ACC112 (cell line): ENCODE measurements around the gene SNX9.

Experiments
- H2AFZ ChIP-seq: fragments of 200-600 bp; sonication (generic); one replicate; pipeline ENCODE4 v1.6.0; 2017; ENCODE audit warnings: antibody characterized with exemption, low read length; ENCODE audit not compliant: unreplicated experiment
- H3K27ac ChIP-seq: fragments of 200-600 bp; sonication (generic); 2 replicates; pipeline ENCODE4 v1.5.1; 2014; ENCODE audit warnings: low read depth, mild to moderate bottlenecking, antibody characterized with exemption, low read length, moderate library complexity
- H3K27me3 ChIP-seq: fragments of 200-600 bp; sonication (generic); 2 replicates; pipeline ENCODE4 v1.6.1; 2014; ENCODE audit warnings: mild to moderate bottlenecking, antibody characterized with exemption, low read length, moderate library complexity, mixed read lengths; ENCODE audit not compliant: insufficient read depth
- H3K36me3 ChIP-seq: fragments of 200-600 bp; sonication (generic); 2 replicates; pipeline ENCODE4 v1.6.1; 2016; ENCODE audit warnings: mild to moderate bottlenecking, antibody characterized with exemption, low read length, moderate library complexity, mixed read lengths; ENCODE audit not compliant: insufficient read depth
- H3K4me1 ChIP-seq: fragments of 200-600 bp; sonication (generic); one replicate; pipeline ENCODE4 v1.6.1; 2016; ENCODE audit warnings: low read length, mixed read lengths; ENCODE audit not compliant: insufficient read depth, unreplicated experiment, control insufficient read depth
- H3K4me3 ChIP-seq: fragments of 200-600 bp; sonication (generic); 2 replicates; pipeline ENCODE4 v1.5.1; 2014; ENCODE audit warnings: mild to moderate bottlenecking, low read depth, low read length
- H3K79me2 ChIP-seq: fragments of 200-600 bp; sonication (generic); one replicate; pipeline ENCODE4 v1.6.0; 2016; ENCODE audit warnings: low read length; ENCODE audit not compliant: control insufficient read depth, unreplicated experiment, insufficient read depth

SNX9 gene

GRCh38 chr6:157987788-157988699 is 165.0 kb downstream of the SNX9 start:
- H3K27me3 ChIP-seq, result no peaks in the 10 kb centered on the region
- peaks cover 98% of the 10 kb centered on the region for H3K79me2 ChIP-seq
- peaks cover 39% of the 10 kb centered on the region for H3K4me1 ChIP-seq
- H3K36me3 ChIP-seq, result no peaks in the 10 kb centered on the region
- H3K4me3 ChIP-seq, result no peak overlapping the region
- no peak overlapping the region for H3K27ac ChIP-seq
- no peak overlapping the region for H2AFZ ChIP-seq

DNA sequence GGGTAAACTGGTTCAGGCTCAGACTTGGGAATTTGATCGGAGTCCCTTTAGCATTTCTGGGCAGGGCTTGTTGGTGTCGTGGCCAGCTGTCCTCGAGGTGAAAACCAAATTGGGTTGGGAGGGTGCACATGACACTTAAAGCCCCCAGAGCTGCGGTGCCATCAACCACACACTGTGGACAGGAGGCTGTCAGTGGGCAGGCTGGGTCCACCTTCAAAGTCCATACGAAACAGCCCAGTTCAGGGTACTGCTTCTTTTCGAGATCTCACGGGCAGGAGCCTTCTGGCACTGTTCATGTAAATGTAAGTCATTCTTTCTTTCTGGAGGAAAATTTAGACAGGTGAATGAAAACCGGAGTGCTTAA is 165.6 kb downstream of the SNX9 start:
- Histone ChIP-seq H3K4me3 (no peak overlapping the region), H3K27ac (no peak overlapping the region), H3K36me3 (no peaks in the 10 kb centered on the region), H2AFZ (no peak overlapping the region), H3K79me2 (peaks cover 96% of the 10 kb centered on the region), H3K4me1 (peaks cover 45% of the 10 kb centered on the region), H3K27me3 (no peaks in the 10 kb centered on the region)

GRCh38 chr6:157989541-157990289 is 166.7 kb downstream of the SNX9 start:
- Histone ChIP-seq H3K4me1 (peaks cover 48% of the 10 kb centered on the region), H3K36me3 (no peaks in the 10 kb centered on the region), H2AFZ (no peak overlapping the region), H3K79me2 (peaks cover 96% of the 10 kb centered on the region), H3K27ac (no peak overlapping the region), H3K4me3 (no peak overlapping the region), H3K27me3 (no peaks in the 10 kb centered on the region)

- H3K27me3 ChIP-seq, result no peaks in the 10 kb centered on the region
- peaks cover 43% of the 10 kb centered on the region for H3K4me1 ChIP-seq
- H3K79me2 ChIP-seq, result peaks cover 96% of the 10 kb centered on the region
- H2AFZ ChIP-seq, result no peak overlapping the region
- no peak overlapping the region for H3K27ac ChIP-seq
- H3K4me3 ChIP-seq, result no peak overlapping the region
- H3K36me3 ChIP-seq, result no peaks in the 10 kb centered on the region
Observed at GRCh38 chr6:157990321-157991066, 167.4 kb downstream of the SNX9 start.

DNA sequence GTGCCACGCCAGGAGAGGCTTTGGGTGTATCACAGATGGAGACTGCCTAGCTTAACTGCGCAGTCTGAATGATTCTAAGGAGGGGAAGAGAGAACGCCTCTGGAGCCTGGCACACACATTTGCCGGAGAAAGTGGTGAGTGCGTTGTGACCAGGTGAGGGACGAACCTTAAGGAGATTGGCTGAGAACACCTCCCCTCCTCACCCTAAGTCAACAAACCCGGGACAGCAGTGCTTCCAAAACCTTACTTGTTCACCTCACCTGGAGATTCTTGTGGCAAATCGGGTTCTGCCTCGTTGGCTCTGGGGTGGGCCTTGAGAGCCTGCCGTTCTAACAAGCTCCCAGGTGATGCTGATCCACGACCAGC is 168.0 kb downstream of the SNX9 start:
- Histone ChIP-seq H3K4me1 (peaks cover 40% of the 10 kb centered on the region), H3K27ac (no peak overlapping the region), H3K36me3 (no peaks in the 10 kb centered on the region), H2AFZ (no peak overlapping the region), H3K4me3 (no peak overlapping the region), H3K79me2 (peaks cover 96% of the 10 kb centered on the region), H3K27me3 (no peaks in the 10 kb centered on the region)

DNA sequence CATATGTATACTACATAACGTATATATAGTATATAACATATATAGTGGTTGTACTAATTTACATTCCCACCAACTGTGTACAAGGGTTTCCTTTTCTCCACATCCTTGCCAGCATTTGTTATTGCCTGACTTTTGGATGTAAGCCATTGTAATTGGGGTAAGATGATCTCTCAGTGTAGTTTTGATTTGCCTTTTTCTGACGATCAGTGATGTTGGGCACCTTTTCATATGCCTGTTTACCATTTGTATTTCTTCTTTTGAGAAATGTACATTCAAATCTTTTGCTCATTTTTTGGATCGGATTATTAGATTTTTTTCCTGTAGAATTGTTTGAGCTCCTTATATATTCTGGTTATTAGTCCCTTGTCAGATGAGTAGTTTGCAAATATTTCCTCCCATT is 170.0 kb downstream of the SNX9 start:
- no peaks in the 10 kb centered on the region for H3K36me3 ChIP-seq
- no peak overlapping the region for H2AFZ ChIP-seq
- no peaks in the 10 kb centered on the region for H3K27me3 ChIP-seq
- H3K4me3 ChIP-seq, result no peak overlapping the region
- H3K4me1 ChIP-seq, result peaks cover 39% of the 10 kb centered on the region
- H3K27ac ChIP-seq, result peak overlapping the region; percentile 59
- peaks cover 94% of the 10 kb centered on the region for H3K79me2 ChIP-seq

DNA sequence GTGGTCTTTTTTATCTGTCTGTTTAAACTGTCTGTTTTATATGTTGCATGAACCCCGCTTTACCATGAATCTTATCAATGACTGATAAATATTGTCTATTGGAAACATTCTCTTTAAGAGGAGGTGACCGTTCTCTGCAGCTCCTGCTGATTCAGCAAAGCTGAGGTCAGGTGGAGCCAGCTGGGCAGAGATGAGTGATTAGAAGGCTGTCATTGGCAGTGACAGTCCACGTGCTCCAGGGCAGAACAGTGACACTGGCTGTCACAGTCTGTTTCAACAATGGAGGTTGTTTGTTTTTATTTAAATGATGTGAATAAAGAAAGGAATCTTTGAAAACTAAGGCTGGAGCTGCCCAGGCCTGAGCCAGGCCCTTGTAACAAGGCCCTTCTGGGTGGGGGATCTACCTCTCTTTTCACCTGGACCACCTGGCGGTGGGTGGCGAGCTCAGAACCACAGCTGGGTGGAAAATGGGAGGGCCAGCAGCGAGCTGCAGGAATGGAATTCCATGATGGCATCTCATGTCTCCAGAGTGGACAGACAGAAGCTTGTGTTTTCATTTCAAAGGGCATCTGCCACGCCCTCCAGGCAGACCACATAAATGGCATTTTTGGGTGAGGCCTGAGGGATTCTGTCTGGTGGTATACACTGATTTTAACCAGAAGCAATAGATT is 171.2 kb downstream of the SNX9 start:
- peaks cover 93% of the 10 kb centered on the region for H3K79me2 ChIP-seq
- H3K4me3 ChIP-seq, result no peak overlapping the region
- H3K27ac ChIP-seq, result no peak overlapping the region
- H3K4me1 ChIP-seq, result peaks cover 30% of the 10 kb centered on the region
- no peaks in the 10 kb centered on the region for H3K27me3 ChIP-seq
- no peak overlapping the region for H2AFZ ChIP-seq
- no peaks in the 10 kb centered on the region for H3K36me3 ChIP-seq
